ENCODE data around the gene PCP2.

Gene PCP2

DNA sequence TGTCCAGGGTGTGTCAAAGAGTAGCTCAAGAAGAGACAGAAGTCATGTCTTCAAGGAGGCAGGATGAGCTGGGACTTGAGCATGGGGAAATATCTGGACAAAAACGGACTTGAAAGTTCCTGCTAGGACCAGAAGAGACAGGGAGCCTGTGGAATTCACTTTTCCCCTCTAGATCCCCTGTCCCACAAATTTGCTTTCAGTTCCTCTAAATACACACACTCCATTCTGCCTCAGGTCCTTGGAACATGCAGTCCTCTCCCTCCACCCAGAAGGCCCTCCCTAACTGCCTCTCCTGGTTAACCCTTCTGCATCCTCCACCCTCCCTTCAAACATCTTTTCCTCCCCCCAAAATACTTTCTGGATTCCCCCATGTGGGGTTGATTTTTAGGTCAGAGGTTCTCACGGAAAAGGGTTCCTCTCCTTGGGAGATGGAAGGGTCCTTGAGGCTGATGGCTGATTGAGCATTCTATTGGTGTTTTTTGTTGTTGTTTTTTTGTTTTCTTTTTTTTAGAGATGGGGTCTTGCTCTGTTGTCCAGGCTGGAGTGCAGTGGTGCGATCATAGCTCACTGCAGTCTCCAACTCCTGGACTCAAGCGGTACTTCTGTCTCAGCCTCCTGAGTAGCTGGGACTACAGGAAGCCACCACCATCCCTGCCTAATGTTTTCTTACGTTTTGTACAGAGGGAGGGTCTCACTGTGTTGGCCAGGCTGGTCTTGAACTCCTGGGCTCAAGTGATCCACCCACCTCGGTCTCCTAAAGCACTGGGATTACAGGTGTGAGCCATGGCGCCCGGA, 28.4 kb upstream of the PCP2 start:
- DNase-seq = no peak

DNA sequence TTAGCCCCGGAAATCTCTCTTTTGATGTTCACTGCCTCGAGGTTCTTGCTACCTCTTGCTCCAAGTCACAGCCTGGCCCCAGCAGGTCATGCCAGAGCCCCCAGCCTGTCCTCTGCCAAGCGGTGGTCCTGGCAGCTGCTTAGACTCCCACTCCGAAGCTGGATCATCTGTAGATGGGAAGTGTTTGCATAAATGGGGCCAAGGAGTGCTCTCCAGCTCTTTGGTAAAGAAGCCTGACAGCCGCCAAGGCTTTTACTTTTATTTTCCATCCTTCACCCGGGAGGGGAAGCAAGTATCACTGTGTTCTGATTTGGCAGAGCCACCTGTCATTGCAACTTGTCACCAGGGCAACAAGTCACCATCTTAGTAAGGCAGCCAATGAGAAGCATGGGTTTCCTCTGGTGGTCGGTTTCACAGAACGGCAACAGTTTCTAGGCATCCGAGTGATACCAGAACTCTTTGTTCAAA, 24.7 kb upstream of the PCP2 start:
- DNase-seq = peak; percentile 57

DNA sequence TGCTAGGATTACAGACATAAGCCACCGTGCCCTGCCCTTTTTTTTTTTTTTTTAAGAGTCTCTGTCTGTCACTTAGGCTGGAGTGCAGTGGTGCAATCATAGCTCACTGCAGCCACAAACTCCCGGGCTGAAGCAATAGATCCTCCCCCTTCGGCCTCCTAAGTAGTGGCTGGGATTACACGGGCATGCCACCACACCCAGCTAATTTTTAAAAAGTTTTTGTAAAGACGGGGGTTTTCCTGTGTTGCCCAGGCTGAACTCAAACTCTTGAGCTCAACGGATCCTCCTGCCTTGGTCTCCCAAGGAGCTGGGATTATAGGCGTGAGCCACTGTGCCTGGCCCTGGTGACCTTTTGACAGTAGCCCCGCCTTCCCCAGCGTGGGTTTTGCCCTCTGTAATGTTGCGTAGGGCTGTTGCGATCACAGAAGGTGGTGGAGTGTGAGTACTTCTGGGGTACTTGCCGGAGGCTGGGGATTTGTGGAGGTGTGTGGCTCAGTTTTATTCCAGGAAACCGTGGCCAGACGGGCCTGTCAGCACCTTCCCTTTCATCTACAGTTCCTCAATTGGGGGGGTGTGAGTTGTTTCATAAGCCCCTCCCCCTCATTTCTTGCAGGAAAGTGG, 23.7 kb upstream of the PCP2 start:
- peak; percentile 29 for DNase-seq

DNA sequence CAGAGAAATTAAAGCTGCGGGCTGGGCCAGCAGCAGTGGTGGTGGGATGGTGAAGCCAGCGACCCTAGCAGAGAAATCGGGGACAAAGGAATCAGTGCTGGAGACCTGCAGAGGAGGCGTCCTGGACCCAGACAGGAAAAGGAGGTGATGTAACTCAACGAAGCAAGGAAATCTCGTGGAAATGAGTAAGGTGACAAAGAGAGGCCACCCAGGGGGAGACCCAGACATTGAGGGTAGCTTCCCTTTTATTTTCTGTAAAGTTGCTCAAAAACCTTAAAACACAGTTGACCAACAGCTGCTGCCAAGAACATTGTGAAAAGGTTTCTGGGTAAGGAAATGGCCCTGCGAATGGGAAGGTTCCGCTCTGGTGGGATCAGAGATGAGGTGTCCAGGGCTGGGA, 22.1 kb upstream of the PCP2 start:
- no peak for DNase-seq

DNA sequence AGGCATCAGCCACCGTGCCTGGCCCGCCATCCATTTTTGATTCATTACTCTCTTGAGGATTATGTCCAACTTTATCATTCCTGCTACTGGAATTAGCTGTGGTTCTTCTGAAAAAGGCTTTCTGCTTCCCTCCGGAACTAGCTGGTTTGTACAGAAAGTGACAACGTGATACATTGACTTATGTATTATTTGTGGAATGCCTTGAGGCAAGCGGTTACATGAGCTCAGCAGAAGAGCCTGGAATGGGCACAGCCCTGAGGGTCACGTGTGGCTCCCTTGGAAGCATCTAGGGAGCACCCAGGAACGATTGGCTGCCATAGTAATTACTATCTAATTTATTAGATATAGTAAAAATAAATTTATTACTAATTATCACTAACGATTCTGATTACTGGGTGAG, 20.9 kb upstream of the PCP2 start:
- DNase-seq = peak; percentile 0

DNA sequence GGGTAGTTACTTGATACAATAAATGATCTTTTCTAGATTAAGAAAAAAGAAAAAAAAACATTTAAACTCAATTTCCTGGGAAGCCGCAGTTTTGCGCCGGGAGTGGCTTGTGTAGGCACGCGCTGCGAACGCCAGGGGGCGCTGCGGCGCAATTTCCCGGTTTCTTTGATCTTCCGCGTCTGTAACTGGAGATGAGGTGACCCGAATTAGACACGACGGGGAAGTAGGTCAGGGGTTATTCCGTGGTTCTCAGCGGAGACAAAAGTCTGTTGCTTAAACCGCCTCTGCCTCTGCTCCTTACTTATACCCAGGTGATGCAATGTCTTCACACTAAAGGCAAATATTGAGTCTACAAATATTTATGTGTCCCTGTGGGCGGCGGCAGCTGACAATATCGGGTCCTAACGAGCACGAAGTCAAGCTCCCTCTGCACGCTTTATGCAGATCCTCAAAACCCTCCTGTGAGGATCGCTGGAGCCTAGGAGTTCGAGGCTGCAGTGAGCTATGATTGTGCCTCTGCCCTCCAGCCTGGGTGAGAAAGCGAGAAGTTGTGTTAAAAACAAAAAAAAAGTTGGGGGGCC, 18.6 kb upstream of the PCP2 start:
- peak; percentile 90 for DNase-seq

DNA sequence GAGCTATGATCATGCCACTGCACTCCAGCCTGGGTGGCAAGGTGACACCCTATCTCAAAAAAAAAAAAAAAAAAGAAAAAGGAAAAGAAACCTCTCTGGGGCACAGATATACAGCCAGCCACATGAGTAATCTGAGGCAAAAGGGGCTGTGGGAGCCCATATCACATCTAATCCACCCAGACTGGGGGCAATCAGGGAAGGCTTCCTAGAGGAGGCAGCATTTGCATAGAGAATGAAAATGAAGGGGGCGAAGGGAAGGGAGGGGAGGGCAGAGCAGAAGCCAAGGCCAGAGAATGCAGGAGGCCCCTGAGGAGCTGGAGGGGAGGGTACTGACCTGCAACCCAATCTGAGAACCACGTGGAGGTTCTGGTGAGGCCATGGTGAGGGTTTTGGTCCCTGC, 16.6 kb upstream of the PCP2 start:
- DNase-seq = peak; percentile 1

DNA sequence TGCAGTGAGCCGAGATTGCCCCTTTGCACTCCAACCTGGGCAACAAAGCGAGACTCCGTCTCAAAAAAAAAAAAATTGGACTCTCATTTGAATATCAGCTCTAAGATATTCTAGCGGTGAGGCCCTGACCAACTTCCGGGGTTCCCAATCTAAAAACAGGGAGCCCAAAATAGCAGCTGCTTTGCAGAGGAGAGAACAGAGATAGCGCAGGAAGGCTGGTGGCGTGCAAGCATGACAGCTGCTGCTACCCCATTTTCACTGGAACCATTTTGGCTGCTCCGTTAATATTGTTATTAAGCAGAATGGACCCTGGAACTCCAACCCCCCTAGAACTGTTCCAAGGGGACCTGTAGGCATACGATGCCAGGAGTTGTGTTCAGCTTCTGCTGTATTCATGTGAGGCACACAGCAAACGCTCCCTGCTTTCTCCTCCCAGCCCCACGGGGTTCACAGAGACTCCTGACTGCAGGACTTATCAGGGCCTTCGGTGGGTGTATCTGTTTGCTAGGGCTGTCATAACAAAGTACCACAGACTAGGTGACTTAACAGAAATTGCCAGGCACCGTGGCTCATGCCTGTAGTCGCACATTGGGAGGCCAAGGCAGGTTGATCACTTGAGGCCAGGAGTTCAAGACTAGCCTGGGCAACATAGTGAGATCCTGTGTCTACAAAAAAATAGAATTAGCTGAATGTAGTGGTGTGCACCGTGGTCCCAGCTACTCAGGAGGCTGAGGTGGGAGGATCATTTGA, 14.9 kb upstream of the PCP2 start:
- DNase-seq = peak; percentile 0

DNA sequence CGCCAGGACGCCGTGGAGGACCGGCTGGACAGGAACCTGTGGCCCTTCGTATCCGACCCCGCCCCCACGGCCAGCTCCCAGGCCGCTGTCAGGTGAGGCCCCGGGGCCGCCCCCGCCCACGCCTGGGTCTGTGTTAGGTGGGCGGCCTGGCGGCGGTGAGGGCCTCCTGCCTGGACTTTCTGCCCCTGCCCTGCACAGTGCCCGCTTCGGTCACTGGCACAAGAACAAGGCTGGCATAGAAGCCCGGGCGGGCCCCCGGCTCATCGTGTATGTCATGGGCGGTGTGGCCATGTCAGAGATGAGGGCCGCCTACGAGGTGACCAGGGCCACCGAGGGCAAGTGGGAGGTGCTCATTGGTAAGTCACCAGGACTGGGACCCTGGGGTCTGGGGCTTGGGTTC, 13.6 kb upstream of the PCP2 start:
- DNase-seq = no peak

DNA sequence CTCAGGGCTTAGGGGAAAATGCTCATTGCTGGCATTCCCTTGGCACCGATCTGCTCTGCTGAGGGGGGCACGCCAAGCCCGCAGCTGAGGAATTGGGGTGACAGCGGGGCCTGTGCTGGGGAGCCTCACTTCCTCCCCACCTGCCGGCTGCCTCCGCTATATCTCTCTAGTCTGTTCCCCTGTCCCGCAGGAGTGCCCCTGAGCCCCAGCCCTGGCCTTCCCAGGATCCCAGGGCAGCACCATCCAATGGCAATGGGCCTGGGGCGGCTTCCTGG, 12.8 kb upstream of the PCP2 start:
- DNase-seq = no peak

DNA sequence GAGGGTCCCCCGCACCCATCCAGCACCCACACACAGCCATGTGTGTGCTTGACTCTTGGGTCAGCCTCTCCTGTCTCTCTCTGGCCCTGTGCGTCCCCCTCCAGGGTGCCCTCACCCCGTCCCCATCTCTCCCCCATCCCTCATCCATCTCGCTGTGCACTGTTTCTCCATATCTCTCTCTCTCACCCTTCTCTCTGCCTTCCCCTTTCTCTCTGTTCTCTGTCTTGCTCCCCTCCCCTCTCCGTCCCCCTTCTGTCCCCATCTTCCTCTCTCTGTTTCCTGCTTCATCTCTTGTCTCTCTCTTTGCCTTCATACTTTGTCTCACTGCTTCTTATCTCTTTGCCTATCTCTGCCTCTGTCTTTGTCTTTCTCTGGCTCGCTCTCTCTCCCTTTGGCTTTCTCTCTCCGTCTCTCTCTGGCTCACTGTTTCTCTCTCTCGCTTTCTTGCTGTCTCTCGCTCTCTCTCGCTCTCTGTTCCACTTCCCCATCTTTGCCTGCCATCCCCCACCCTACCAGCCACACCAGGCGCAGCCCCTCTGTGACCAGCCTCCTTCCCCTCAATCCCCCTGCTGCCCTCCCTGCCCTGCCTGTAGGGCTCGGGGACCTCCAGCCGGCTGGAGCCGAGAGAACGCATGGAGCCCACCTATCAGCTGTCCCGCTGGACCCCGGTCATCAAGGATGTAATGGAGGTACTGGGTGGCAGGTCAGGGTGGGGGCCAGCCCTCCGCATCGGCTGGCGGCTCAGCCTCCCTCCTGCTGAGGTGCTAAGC, 12.3 kb upstream of the PCP2 start:
- no peak for DNase-seq

DNA sequence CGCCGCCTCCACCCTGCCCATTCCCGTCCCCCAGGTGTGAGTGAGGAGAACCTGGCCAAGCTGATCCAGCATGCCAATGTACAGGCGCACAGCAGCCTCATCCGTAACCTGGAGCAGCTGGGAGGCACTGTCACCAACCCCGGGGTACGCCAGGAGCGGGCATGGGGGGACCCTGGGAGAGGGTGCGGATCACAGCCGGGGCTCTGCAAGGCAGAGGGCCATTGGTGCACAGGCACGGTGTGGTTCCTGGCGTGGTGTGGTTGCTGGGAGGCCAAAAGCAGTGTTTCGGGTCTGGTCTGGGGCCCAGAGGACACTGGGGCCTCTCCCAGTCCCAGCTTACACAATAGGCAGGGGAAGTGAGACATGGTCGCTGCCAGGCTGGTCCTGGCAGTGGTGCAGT, 11.6 kb upstream of the PCP2 start:
- no peak for DNase-seq

DNA sequence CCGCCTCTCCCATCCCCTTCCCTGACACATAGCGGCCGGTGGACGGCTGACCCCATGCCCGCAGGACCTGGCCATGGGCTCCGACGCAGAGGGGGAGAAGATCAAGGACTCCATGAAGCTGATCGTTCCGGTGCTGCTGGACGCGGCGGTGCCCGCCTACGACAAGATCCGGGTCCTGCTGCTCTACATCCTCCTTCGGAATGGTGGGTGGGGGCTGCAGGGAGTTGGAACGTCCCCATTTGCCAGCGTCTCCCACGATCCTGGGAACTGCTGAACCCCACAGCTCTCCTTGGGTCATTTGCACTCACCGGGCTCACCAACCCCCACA, 11.0 kb upstream of the PCP2 start:
- no peak for DNase-seq

DNA sequence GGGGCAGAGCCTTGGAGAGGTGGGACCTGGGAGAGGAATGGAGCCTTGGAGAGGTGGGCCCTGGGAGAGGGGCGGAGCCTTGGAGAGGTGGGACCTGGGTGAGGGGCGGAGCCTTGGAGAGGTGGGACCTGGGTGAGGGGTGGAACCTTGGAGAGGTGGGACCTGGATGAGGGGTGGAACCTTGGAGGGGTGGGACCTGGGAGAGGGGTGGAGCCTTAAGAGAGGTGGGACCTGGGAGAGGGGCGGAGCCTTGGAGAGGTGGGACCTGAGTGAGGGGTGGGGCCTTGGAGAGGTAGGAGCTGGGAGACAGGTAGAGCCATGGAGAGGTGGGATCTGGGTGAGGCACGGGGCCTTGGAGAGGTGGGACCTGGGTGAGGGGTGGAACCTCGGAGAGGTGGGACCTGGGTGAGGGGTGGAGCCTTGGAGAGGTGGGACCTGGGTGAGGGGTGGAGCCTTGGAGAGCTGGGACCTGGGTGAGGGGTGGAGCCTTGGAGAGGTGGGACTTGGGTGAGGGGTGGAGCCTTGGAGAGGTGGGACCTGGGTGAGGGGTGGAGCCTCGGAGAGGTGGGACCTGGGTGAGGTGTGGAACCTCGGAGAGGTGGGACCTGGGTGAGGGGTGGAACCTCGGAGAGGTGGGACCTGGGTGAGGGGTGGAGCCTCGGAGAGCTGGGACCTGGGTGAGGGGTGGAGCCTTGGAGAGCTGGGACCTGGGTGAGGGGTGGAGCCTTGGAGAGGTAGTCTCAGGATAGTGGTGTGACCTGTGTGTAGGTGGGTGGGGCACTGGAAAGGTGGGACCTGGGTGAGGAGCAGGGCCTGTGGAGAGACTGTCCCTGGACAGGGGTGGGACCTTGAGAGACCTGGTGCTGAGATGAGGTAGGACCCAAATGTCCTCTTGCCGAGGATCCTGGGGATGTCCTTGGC, 10.4 kb upstream of the PCP2 start:
- peak; percentile 23 for DNase-seq

DNA sequence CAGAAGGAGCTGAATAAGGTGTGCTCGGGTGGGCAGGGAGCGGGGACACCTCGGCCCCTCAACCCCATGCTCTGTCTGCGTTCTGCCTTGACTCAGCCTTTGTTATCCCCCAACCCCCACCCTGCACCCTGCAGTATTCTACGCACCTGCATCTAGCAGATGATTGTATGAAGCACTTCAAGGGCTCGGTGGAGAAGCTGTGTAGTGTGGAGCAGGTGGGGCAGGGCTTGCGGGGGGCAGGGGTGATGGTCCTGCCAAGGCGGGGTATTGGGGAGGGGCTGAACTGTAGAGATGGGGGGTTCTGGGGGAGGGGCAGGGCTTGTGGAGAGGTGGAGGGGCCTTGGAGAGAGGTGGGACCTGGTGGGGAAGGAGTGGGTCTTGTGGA, 9.5 kb upstream of the PCP2 start:
- DNase-seq = no peak

DNA sequence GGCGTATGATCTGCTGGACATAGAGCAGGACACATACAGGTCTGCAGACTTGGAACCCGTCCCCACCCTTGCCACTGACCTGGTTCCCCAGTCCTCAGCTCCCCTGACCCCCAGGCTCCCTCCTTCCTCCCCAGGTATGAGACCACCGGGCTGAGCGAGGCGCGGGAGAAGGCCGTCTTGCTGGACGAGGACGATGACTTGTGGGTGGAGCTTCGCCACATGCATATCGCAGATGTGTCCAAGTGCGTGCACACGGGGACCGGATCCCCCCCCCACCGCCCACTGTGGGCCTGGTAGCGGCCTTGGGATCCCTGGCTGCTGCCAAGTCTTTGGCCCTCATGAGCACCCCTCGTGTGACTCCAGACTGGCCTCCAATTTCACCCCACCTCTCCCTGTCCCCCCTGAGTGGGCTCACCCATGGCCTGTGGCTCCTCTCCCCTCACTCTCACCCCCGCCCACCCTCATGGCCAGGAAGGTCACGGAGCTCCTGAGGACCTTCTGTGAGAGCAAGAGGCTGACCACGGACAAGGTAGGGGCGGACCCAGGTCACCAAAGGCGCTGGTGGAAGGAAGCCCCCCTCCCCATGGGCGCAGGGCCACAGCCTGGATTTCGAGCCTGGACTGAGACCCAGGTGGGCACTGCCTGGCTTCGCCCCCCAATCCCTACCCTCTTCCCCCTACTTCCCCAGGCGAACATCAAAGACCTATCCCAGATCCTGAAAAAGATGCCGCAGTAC, 8.9 kb upstream of the PCP2 start:
- no peak for DNase-seq

DNA sequence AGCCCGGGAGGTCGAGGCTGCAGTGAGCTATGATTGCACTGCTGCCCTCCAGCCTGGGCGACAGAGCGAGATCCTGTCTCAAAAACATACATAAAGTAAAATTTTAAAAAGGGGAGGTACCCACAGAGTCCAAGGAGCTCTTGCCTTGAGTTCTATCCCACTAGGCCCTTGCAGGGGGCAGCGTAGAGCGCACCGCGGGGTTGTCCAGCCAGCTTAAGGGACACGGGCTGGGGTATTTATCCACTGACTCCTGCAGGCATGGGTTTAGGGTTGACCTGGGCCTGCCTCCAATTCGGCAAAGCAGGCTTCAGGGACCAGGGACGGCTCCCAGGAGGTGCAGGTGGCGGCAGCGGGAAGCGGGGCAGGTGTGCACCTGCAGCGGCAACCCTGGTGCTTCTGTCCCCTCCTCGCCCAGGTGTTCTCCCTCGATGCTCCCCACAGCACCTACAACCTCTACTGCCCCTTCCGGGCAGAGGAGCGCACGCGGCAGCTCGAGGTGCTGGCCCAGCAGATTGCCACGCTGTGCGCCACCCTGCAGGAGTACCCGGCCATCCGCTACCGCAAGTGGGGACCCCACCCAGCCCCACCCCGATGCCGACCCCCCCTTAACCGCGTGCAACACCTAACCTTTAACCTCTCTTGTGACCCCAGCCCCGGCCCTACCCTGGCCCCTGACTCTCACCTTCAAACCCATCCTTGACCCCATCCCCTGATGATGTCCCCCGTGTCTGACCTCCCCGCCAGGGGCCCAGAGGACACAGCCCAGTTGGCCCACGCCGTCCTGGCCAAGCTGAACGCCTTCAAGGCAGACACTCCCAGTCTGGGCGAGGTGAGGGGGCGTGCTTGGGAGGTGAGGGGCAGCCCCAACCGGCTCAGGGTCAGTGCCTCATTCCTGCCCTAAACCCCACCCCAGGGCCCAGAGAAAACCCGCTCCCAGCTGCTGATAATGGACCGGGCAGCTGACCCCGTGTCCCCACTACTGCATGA, 8.1 kb upstream of the PCP2 start:
- no peak for DNase-seq

DNA sequence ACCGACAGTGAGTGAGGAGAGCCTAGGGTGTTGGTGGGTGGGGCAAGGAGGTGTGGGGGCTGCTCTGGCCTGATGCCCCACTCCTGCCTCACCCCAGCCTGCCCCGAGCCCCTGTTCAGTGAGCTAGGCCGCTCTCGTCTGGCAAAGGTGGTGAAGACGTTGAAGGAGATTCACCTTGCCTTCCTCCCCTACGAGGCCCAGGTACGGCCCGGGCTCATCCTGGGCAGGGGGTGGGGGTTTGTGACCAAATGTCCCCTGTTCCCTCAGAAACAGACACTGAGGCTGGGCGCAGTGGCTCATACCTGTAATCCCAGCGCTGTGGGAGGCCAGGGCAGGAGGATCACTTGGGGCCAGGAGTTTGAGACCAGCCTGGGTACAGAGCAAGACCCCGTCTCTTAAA, 7.3 kb upstream of the PCP2 start:
- no peak for DNase-seq

DNA sequence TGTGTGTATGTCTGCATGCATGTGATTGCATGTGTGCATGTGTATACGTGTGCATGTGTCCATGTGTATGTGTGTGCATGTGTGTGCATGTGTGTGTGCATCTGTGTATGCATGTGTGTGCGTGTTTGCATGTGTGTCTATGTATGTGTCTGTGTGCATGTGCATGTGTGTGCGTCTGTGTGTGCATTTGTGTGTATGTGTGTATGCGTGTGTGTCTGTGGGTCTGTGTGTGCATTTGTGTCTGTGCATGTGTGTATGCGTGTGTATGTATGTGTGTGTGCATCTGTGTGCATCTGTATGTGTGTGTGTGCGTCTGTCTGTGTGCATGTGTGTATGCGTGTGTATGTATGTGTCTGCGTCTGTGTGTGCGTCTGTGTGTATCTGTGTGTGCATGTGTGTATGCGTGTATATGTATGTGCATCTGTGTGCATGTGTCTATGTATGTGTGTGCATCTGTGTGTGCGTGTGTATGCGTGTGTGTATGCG, 6.4 kb upstream of the PCP2 start:
- no peak for DNase-seq
